ENCODE data around the gene VKORC1L1.
"Not testable (repeated sequence)": the region's sequence is repeated elsewhere in the genome, so short reads cannot be mapped to it uniquely, and the experiment has no call there.

VKORC1L1 gene

DNA sequence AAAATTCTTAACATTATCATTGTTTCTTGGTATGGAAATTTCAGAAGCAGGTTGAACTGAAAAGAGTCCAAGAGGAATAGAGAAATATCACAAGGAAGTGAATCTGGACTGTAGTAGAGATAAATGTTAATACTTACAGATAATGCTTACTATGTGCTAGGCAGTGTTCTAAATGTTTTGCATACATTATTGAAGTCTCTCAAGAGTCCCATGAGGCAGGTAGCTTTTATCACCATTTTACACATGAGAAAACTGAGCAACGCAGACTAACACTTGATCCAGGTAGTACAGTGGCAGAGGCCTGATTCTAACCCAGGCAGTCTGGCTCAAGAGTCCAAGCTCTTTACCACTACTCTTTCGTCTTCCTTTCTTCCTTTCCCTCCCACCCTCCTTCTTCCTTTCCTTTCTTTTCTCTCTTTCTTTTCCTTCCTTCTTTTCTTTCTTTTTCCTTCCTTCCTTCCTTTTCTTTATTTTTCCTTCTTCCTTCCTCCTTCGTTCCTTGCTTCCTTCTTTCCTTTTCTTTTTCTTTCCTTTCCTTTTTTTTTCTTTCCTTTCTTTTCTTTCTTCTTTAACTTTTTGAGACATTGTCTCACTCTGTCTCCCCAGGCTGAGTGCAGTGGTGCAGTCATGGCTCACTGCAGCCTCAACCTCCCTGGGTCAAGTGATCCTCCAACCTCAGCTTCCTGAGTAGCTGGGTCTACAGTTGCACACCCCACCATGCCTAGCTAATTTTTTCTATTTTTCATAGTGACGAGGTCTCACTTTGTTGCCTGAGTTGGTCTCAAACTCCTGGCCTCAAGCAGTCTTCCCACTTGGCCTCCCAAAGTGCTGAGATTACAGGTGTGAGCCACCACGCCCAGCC is 6.6 kb downstream of the VKORC1L1 start:
- not testable (repeated sequence) for H3K9me3 ChIP-seq (replicated peaks; ENCODE audit: insufficient read depth, low read length); H2AFZ ChIP-seq (ENCODE audit: low read length); H3K4me1 ChIP-seq (ENCODE audit: low read length); H3K4me3 ChIP-seq (ENCODE audit: low read length); H4K20me1 ChIP-seq (ENCODE audit: insufficient read depth, low read length); DNase-seq; H3K9ac ChIP-seq (ENCODE audit: low read length); H3K4me2 ChIP-seq (ENCODE audit: low read depth, low read length); H3K27ac ChIP-seq (ENCODE audit: low read length); H3K36me3 ChIP-seq (replicated peaks; ENCODE audit: insufficient read depth, low read length); H3F3A ChIP-seq (ENCODE audit: insufficient read depth, low read length); H3K27me3 ChIP-seq (replicated peaks; ENCODE audit: insufficient read depth, low read length); H3K9me2 ChIP-seq (replicated peaks; ENCODE audit: insufficient read depth, low read length)
- peaks cover 71% of the 10 kb centered on the region for H3K79me2 ChIP-seq (ENCODE audit: low read length)

DNA sequence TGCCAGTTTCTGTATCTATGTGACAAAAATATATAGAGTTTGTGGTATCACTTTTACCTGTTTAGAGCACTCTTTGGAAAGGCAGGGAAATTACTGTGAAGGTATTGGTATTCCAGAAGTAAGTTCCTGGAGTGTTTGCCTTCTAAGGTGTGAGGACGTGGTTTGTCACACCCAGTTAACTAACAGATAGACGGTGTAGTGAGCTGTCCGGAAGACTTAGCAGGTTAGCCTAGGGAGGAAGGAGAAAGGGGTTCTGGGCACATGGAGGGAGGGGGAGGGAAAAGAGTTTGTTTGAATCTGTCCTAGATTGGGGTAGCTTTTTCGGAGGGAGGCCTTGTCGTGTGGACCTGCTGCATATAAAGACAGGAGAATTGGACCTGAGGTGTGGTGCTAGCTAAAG is 7.4 kb downstream of the VKORC1L1 start:
- H3K27ac ChIP-seq (ENCODE audit: low read length); H3K27me3 ChIP-seq (replicated peaks; ENCODE audit: insufficient read depth, low read length); H3K4me2 ChIP-seq (ENCODE audit: low read depth, low read length); H3K9ac ChIP-seq (ENCODE audit: low read length); H4K20me1 ChIP-seq (ENCODE audit: insufficient read depth, low read length); H3K4me3 ChIP-seq (ENCODE audit: low read length); H3K4me1 ChIP-seq (ENCODE audit: low read length); H3K9me3 ChIP-seq (replicated peaks; ENCODE audit: insufficient read depth, low read length); H2AFZ ChIP-seq (ENCODE audit: low read length); H3K36me3 ChIP-seq (replicated peaks; ENCODE audit: insufficient read depth, low read length); H3K9me2 ChIP-seq (replicated peaks; ENCODE audit: insufficient read depth, low read length); DNase-seq; H3F3A ChIP-seq (ENCODE audit: insufficient read depth, low read length): not testable (repeated sequence)
- H3K79me2 ChIP-seq (ENCODE audit: low read length), result peaks cover 69% of the 10 kb centered on the region

DNA sequence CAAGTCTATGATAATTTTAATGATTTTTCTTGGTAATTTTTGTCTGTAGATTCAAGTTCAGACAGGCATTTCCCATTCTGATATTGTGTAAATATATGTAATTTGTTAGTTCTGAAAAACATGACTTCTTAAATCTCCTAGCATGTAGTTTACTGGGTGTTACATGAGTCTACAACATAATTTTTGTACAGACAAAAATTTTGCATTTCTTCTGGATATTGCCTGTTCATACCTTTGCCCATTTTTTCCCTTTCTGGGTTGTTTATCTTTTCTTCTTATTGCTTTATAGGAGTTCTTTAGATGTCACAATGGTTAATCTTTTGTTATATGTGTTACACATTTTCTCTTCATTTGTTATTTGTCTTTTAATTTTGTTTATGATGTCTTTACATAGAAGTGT is 12.1 kb downstream of the VKORC1L1 start:
- H3F3A ChIP-seq (ENCODE audit: insufficient read depth, low read length); H3K27ac ChIP-seq (ENCODE audit: low read length); H2AFZ ChIP-seq (ENCODE audit: low read length); H4K20me1 ChIP-seq (ENCODE audit: insufficient read depth, low read length); H3K9me2 ChIP-seq (replicated peaks; ENCODE audit: insufficient read depth, low read length); H3K36me3 ChIP-seq (replicated peaks; ENCODE audit: insufficient read depth, low read length); H3K4me1 ChIP-seq (ENCODE audit: low read length); H3K9ac ChIP-seq (ENCODE audit: low read length); H3K9me3 ChIP-seq (replicated peaks; ENCODE audit: insufficient read depth, low read length); H3K4me2 ChIP-seq (ENCODE audit: low read depth, low read length); H3K27me3 ChIP-seq (replicated peaks; ENCODE audit: insufficient read depth, low read length); DNase-seq; H3K4me3 ChIP-seq (ENCODE audit: low read length): not testable (repeated sequence)
- peaks cover 56% of the 10 kb centered on the region for H3K79me2 ChIP-seq (ENCODE audit: low read length)

DNA sequence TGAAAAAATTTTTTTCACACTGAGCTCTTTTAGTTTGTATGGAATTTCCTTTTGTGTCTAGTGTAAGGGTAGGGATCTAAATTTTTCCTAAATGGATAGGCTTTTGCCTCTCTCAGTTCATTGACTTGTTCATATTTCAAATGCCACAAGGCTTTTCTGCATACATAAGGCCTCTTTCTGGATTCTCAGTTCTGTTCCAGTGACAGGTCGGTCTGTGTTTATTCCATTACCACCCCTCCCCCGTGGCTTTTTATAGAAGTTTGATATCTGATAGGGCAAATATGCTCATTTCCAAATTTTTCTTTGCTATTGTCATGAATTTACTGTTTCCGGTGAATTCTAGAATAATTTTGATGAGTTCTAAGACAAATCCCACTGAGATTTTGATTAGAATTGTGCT is 12.7 kb downstream of the VKORC1L1 start:
- H3K9me3 ChIP-seq (replicated peaks; ENCODE audit: insufficient read depth, low read length); H3K9ac ChIP-seq (ENCODE audit: low read length); H3K9me2 ChIP-seq (replicated peaks; ENCODE audit: insufficient read depth, low read length); H3K27ac ChIP-seq (ENCODE audit: low read length); H3F3A ChIP-seq (ENCODE audit: insufficient read depth, low read length); H2AFZ ChIP-seq (ENCODE audit: low read length); H3K36me3 ChIP-seq (replicated peaks; ENCODE audit: insufficient read depth, low read length); H3K4me2 ChIP-seq (ENCODE audit: low read depth, low read length); DNase-seq; H3K4me1 ChIP-seq (ENCODE audit: low read length); H3K4me3 ChIP-seq (ENCODE audit: low read length); H4K20me1 ChIP-seq (ENCODE audit: insufficient read depth, low read length); H3K27me3 ChIP-seq (replicated peaks; ENCODE audit: insufficient read depth, low read length): not testable (repeated sequence)
- peaks cover 51% of the 10 kb centered on the region for H3K79me2 ChIP-seq (ENCODE audit: low read length)

DNA sequence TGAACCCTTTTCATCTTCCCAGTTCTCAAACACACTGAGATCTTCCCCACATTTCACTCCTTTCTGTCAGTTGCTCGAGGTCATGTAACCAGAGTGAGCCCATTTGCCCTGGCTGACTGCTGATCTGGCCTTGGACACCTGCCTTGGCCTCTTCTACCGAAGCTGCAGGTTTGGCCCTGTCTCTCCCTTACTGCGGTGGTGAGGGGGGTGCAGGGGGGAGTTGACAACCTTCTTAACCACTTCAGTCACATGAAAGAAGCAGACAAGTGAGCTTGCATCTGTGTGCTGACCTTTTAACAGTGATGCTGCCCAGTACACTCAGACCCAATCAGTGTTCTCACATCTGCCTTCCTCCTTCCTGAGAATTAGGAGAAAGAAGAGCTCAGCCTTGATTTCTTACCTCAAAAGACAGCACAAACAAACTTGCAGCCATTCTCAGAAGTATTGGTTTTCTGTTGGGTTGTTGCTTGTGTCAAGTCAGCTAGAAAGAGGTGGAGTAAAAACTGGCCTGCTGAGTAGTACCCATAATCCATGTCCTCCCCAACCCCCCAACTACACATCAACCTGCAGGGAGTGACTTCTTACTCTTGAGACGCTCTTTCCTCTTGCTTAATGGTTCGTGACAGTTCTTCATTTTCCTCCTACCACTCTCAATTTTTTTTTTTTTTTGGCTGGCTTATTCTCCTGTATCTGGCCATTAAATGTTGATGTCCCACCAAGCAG is 15.7 kb downstream of the VKORC1L1 start:
- not testable (repeated sequence) for DNase-seq; H3K4me1 ChIP-seq (ENCODE audit: low read length); H3K9me3 ChIP-seq (replicated peaks; ENCODE audit: insufficient read depth, low read length); H3K27ac ChIP-seq (ENCODE audit: low read length); H3K9me2 ChIP-seq (replicated peaks; ENCODE audit: insufficient read depth, low read length); H4K20me1 ChIP-seq (ENCODE audit: insufficient read depth, low read length); H3F3A ChIP-seq (ENCODE audit: insufficient read depth, low read length); H3K9ac ChIP-seq (ENCODE audit: low read length); H3K36me3 ChIP-seq (replicated peaks; ENCODE audit: insufficient read depth, low read length); H3K27me3 ChIP-seq (replicated peaks; ENCODE audit: insufficient read depth, low read length); H2AFZ ChIP-seq (ENCODE audit: low read length); H3K4me3 ChIP-seq (ENCODE audit: low read length); H3K4me2 ChIP-seq (ENCODE audit: low read depth, low read length)
- peaks cover 59% of the 10 kb centered on the region for H3K79me2 ChIP-seq (ENCODE audit: low read length)

DNA sequence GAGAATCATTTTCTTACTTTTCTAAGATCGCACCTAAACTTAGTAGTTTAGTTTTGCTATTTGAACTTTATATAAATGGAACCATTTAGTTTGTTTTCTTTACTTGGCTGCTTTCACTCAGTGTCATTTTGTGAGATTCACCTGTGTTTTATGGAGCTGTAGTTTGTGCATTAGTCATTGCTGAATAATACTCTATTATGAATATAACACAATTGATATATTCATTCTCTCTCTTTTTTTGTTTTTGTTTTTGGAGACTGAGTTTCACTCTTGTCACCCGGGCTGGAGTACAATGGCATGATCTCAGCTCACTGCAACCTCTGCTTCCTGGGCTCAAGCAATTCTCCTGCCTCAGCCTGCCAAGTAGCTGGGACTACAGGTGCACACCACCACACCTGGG is 16.8 kb downstream of the VKORC1L1 start:
- DNase-seq; H3K4me3 ChIP-seq (ENCODE audit: low read length); H3K4me1 ChIP-seq (ENCODE audit: low read length); H3K9me2 ChIP-seq (replicated peaks; ENCODE audit: insufficient read depth, low read length); H2AFZ ChIP-seq (ENCODE audit: low read length); H3K9ac ChIP-seq (ENCODE audit: low read length); H3K27ac ChIP-seq (ENCODE audit: low read length); H3K27me3 ChIP-seq (replicated peaks; ENCODE audit: insufficient read depth, low read length); H3K9me3 ChIP-seq (replicated peaks; ENCODE audit: insufficient read depth, low read length); H4K20me1 ChIP-seq (ENCODE audit: insufficient read depth, low read length); H3K4me2 ChIP-seq (ENCODE audit: low read depth, low read length); H3K36me3 ChIP-seq (replicated peaks; ENCODE audit: insufficient read depth, low read length); H3F3A ChIP-seq (ENCODE audit: insufficient read depth, low read length): not testable (repeated sequence)
- peaks cover 57% of the 10 kb centered on the region for H3K79me2 ChIP-seq (ENCODE audit: low read length)

Data from MM.1S (cell line).